OCI-LY7 (cell line): ENCODE measurements around the gene TSR1. TPM values are rescaled to one million over a fixed set of nuclear protein-coding genes. Genes with fewer than 3 reads are reported as not detected.

Experiments used
- BruUV-seq: library from RNA; stranded (reverse); fragments of 400-500 nt; replicated peaks from 2 replicates; lab custom pipeline; 2021; lab: Mats Ljungman, UMichigan
- CTCF ChIA-PET: fragments of 300-600 bp; sonication (Branson Sonifier 250); formaldehyde crosslinking; loops from one replicate; lab custom pipeline; 2022; ENCODE audit warnings: antibody characterized with exemption; ENCODE audit not compliant: unreplicated experiment; lab: Charles Lee
- POLR2A ChIA-PET: fragments of 300-600 bp; sonication (Branson Sonifier 250); formaldehyde crosslinking; loops from one replicate; lab custom pipeline; 2022; ENCODE audit warnings: antibody characterized with exemption; lab: Charles Lee
- DNase-seq: peaks from one replicate; pipeline ENCODE4 v3.0.0-alpha.2; 2015; ENCODE audit warnings: low spot score
- H2AFZ ChIP-seq: fragments of 200-600 bp; sonication (generic), shearing (Covaris generic); 2 replicates; pipeline ENCODE4 v1.6.1; 2014; ENCODE audit warnings: mild to moderate bottlenecking, antibody characterized with exemption, low read length, moderate library complexity
- H3K27ac ChIP-seq: fragments of 200-600 bp; sonication (generic); 2 replicates; pipeline ENCODE4 v1.5.1; 2014; ENCODE audit warnings: mixed run types, low read depth, mild to moderate bottlenecking, moderate library complexity, low read length, inconsistent platforms; ENCODE audit not compliant: poor library complexity, severe bottlenecking
- H3K36me3 ChIP-seq: fragments of 200-600 bp; sonication (generic); 2 replicates; pipeline ENCODE4 v1.6.1; 2014; ENCODE audit warnings: mild to moderate bottlenecking, antibody characterized with exemption, low read length, moderate library complexity, mixed read lengths; ENCODE audit not compliant: insufficient read depth
- H3K4me1 ChIP-seq: fragments of 200-600 bp; sonication (generic); 2 replicates; pipeline ENCODE4 v1.5.1; 2014; ENCODE audit warnings: mild to moderate bottlenecking, low read length; ENCODE audit not compliant: insufficient read depth, poor library complexity, severe bottlenecking
- H3K4me2 ChIP-seq: fragments of 200-600 bp; sonication (generic); 2 replicates; pipeline ENCODE4 v1.6.1; 2014; ENCODE audit warnings: mild to moderate bottlenecking, low read length
- H3K4me3 ChIP-seq: fragments of 200-600 bp; sonication (generic); 2 replicates; pipeline ENCODE4 v1.5.1; 2014; ENCODE audit warnings: mild to moderate bottlenecking, low read depth, low read length; ENCODE audit not compliant: poor library complexity, severe bottlenecking
- H3K79me2 ChIP-seq: fragments of 200-600 bp; sonication (generic); 2 replicates; pipeline ENCODE4 v1.6.1; 2016; ENCODE audit warnings: low read depth, mild to moderate bottlenecking, low read length, moderate library complexity, mixed read lengths; ENCODE audit not compliant: insufficient read depth
- H3K9me2 ChIP-seq: fragments of 200-600 bp; sonication (generic); 2 replicates; pipeline ENCODE4 v1.6.1; 2016; ENCODE audit warnings: mild to moderate bottlenecking, low read length, mixed read lengths; ENCODE audit not compliant: insufficient read depth
- H3K9me3 ChIP-seq: fragments of 200-600 bp; sonication (generic); 2 replicates; pipeline ENCODE4 v1.6.1; 2014; ENCODE audit warnings: mild to moderate bottlenecking, mixed run types, low read length, mixed read lengths
- H4K20me1 ChIP-seq: fragments of 200-600 bp; sonication (generic); 2 replicates; pipeline ENCODE4 v1.6.1; 2014; ENCODE audit warnings: mild to moderate bottlenecking, antibody characterized with exemption, low read length, moderate library complexity, mixed read lengths; ENCODE audit not compliant: insufficient read depth
- CTCF ChIP-seq: fragments of 200-600 bp; sonication (generic); conservative IDR thresholded peaks from 2 replicates; pipeline ENCODE4 v1.5.1; 2014; ENCODE audit warnings: mild to moderate bottlenecking, antibody characterized with exemption, low read length, moderate library complexity, mixed read lengths
- EZH2phosphoT487 ChIP-seq: fragments of 200-600 bp; sonication (generic); IDR thresholded peaks from 2 replicates; pipeline ENCODE4 v1.6.1; 2018; ENCODE audit warnings: low read depth, borderline replicate concordance, mild to moderate bottlenecking, mixed run types, antibody characterized with exemption, low read length, moderate library complexity, mixed read lengths
- intact Hi-C: fragments of 100-400 bp; cut with micrococcal nuclease; formaldehyde crosslinking; loops from one replicate; pipeline ENCODE4 v1.10.0; 2022; ENCODE audit not compliant: unreplicated experiment
- total RNA-seq, 2 experiments: library from RNA; depleted of rRNA in 1 of 2; stranded (reverse); fragments of >200 nt in 1 of 2; shearing (Covaris generic) in 1 of 2; gene quantifications; 2 replicates each; pipeline ENCODE4 v1.2.3, GENCODE V29; 2014 to 2022

TSR1 gene
- total RNA-seq, 2 experiments from 2014 or later: 58.7 to 85.8 TPM

GRCh38 chr17:2368359-2368758 is 32.1 kb upstream of the TSR1 start:
- Histone ChIP-seq H3K79me2 (no peaks in the 10 kb centered on the region), H3K36me3 (no peaks in the 10 kb centered on the region), H3K9me3 (no peaks in the 10 kb centered on the region), H3K4me2 (no peak overlapping the region), H3K4me3 (no peak overlapping the region), H3K4me1 (no peaks in the 10 kb centered on the region), H2AFZ (no peak overlapping the region), H4K20me1 (no peaks in the 10 kb centered on the region), H3K27ac (no peak overlapping the region), H3K9me2 (no peaks in the 10 kb centered on the region)
- intact Hi-C loops: no loop called here
- no peak for TF ChIP-seq CTCF
- TF ChIP-seq EZH2phosphoT487: no peak
- ChIA-PET POLR2A (interaction anchor here (0.6 kb wide), 2 partner anchors 104 to 1598 kb away, joined by 3 to 4 read pairs; no protein-coding TSS in a partner anchor), CTCF (no interaction called here)
- no peak for DNase-seq
- no TSS peak for BruUV-seq

- POLR2A ChIA-PET: no interaction called here
- CTCF ChIA-PET: no interaction called here
- TF ChIP-seq EZH2phosphoT487: no peak
- TF ChIP-seq CTCF: no peak
- BruUV-seq: no TSS peak
- H3K4me3 ChIP-seq: no peak overlapping the region
- H3K9me2 ChIP-seq: no peaks in the 10 kb centered on the region
- no peak overlapping the region for H2AFZ ChIP-seq
- DNase-seq: no peak
- no peak overlapping the region for H3K27ac ChIP-seq
- no peaks in the 10 kb centered on the region for H3K36me3 ChIP-seq
- H3K4me1 ChIP-seq: no peaks in the 10 kb centered on the region
- no peaks in the 10 kb centered on the region for H4K20me1 ChIP-seq
- intact Hi-C loops: no loop called here
- no peak overlapping the region for H3K4me2 ChIP-seq
- no peaks in the 10 kb centered on the region for H3K9me3 ChIP-seq
- H3K79me2 ChIP-seq: no peaks in the 10 kb centered on the region
Observed at GRCh38 chr17:2366747-2367494, 30.7 kb upstream of the TSR1 start.

- Histone ChIP-seq H3K9me2 (no peaks in the 10 kb centered on the region), H3K36me3 (no peaks in the 10 kb centered on the region), H3K4me3 (no peak overlapping the region), H3K79me2 (no peaks in the 10 kb centered on the region), H2AFZ (no peak overlapping the region), H4K20me1 (no peaks in the 10 kb centered on the region), H3K4me1 (no peaks in the 10 kb centered on the region), H3K27ac (no peak overlapping the region), H3K4me2 (no peak overlapping the region), H3K9me3 (no peaks in the 10 kb centered on the region)
- intact Hi-C loops: no loop called here
- POLR2A ChIA-PET: no interaction called here
- BruUV-seq: no TSS peak
- CTCF ChIA-PET: no interaction called here
- no peak for TF ChIP-seq CTCF
- TF ChIP-seq EZH2phosphoT487: no peak
- no peak for DNase-seq
Observed at GRCh38 chr17:2365132-2365531, 28.9 kb upstream of the TSR1 start.
